ENCODE measurements around the gene ZBTB44.
"Not testable (repeated sequence)": the region's sequence is repeated elsewhere in the genome, so short reads cannot be mapped to it uniquely, and the experiment has no call there.

Gene ZBTB44

GRCh38 chr11:130313383-130314183, 1.1 kb downstream of the ZBTB44 start:
- DNase-seq (ENCODE audit: low read depth in 2 of 2): no peak

GRCh38 chr11:130312046-130312445, 2.7 kb downstream of the ZBTB44 start:
- DNase-seq (ENCODE audit: low read depth in 2 of 2): no peak

- DNase-seq (ENCODE audit: low read depth in 2 of 2): no peak
Measured at GRCh38 chr11:130310622-130311021, 4.1 kb downstream of the ZBTB44 start.

- DNase-seq (ENCODE audit: low read depth in 2 of 2): no peak
Measured at GRCh38 chr11:130308886-130309285, 5.8 kb downstream of the ZBTB44 start.

- no peak for DNase-seq (ENCODE audit: low read depth in 2 of 2)
Measured at GRCh38 chr11:130308059-130308458, 6.7 kb downstream of the ZBTB44 start.

GRCh38 chr11:130304651-130305050, 10.1 kb downstream of the ZBTB44 start:
- no peak for DNase-seq (ENCODE audit: low read depth in 2 of 2)

GRCh38 chr11:130301002-130301401, 13.7 kb downstream of the ZBTB44 start:
- no peak for DNase-seq (ENCODE audit: low read depth in 2 of 2)

GRCh38 chr11:130300567-130300966, 14.2 kb downstream of the ZBTB44 start:
- DNase-seq (ENCODE audit: low read depth in 2 of 2): no peak

GRCh38 chr11:130299978-130300377, 14.7 kb downstream of the ZBTB44 start:
- DNase-seq (ENCODE audit: low read depth in 2 of 2): no peak

GRCh38 chr11:130295657-130296056, 19.1 kb downstream of the ZBTB44 start:
- no peak for DNase-seq (ENCODE audit: low read depth in 2 of 2)

GRCh38 chr11:130282111-130282510, 32.6 kb downstream of the ZBTB44 start:
- no peak for DNase-seq (ENCODE audit: low read depth in 2 of 2)

GRCh38 chr11:130281341-130281740, 33.4 kb downstream of the ZBTB44 start:
- DNase-seq (ENCODE audit: low read depth in 2 of 2): not testable (repeated sequence)

GRCh38 chr11:130279989-130280388, 34.7 kb downstream of the ZBTB44 start:
- DNase-seq (ENCODE audit: low read depth in 2 of 2): no peak

- DNase-seq (ENCODE audit: low read depth in 2 of 2): no peak
Measured at GRCh38 chr11:130278745-130279144, 36.0 kb downstream of the ZBTB44 start.

- DNase-seq (ENCODE audit: low read depth in 2 of 2): no peak
Measured at GRCh38 chr11:130278151-130278550, 36.6 kb downstream of the ZBTB44 start.

- DNase-seq (ENCODE audit: low read depth in 2 of 2): no peak
Measured at GRCh38 chr11:130272336-130272735, 42.4 kb downstream of the ZBTB44 start.

GRCh38 chr11:130269326-130269943, 45.3 kb downstream of the ZBTB44 start:
- no peak for DNase-seq (ENCODE audit: low read depth in 2 of 2)

- no peak for DNase-seq (ENCODE audit: low read depth in 2 of 2)
Measured at GRCh38 chr11:130263351-130263750, 51.4 kb downstream of the ZBTB44 start.

GRCh38 chr11:130262424-130262823, 52.3 kb downstream of the ZBTB44 start:
- DNase-seq (ENCODE audit: low read depth in 2 of 2): no peak

GRCh38 chr11:130261571-130261970, 53.1 kb downstream of the ZBTB44 start:
- DNase-seq (ENCODE audit: low read depth in 2 of 2): no peak

- DNase-seq (ENCODE audit: low read depth in 2 of 2): no peak
Measured at GRCh38 chr11:130260742-130261141, 54.0 kb downstream of the ZBTB44 start.

- DNase-seq (ENCODE audit: low read depth in 2 of 2): no peak
Measured at GRCh38 chr11:130260080-130260627, 54.6 kb downstream of the ZBTB44 start.

- DNase-seq (ENCODE audit: low read depth in 2 of 2): not testable (repeated sequence)
Measured at GRCh38 chr11:130251763-130252162, 63.0 kb downstream of the ZBTB44 start.
